H54 (cell line): ENCODE measurements around the gene HPCAL1.

Experiments used
- DNase-seq: peaks from one replicate; pipeline ENCODE4 v3.0.0; 2011; ENCODE audit warnings: low spot score, mixed read lengths; ENCODE audit not compliant: insufficient read length
- FAIRE-seq: peaks from 3 replicates; lab custom pipeline; 2011; peaks lifted over from hg19 to GRCh38; lab: Jason Lieb, UNC
- POLR2A ChIP-seq: IDR thresholded peaks from 2 replicates; pipeline ENCODE4 v1.6.1; 2011; ENCODE audit warnings: low read depth, mild to moderate bottlenecking, low read length

The HPCAL1 gene

GRCh38 chr2:10410001-10410822 is 107.5 kb downstream of the HPCAL1 start:
- DNase-seq (no peak), FAIRE-seq (no peak)
- no peak for TF ChIP-seq POLR2A

- DNase-seq (no peak), FAIRE-seq (no peak)
- TF ChIP-seq POLR2A, result no peak
Observed at GRCh38 chr2:10410823-10411437, 108.2 kb downstream of the HPCAL1 start.

- DNase-seq (no peak), FAIRE-seq (no peak)
- no peak for TF ChIP-seq POLR2A
Observed at GRCh38 chr2:10411557-10411956, 108.9 kb downstream of the HPCAL1 start.

- no peak for TF ChIP-seq POLR2A
- FAIRE-seq (no peak), DNase-seq (no peak)
Observed at GRCh38 chr2:10412380-10412779, 109.7 kb downstream of the HPCAL1 start.

GRCh38 chr2:10413503-10413902 is 110.8 kb downstream of the HPCAL1 start:
- FAIRE-seq, result no peak
- TF ChIP-seq POLR2A, result no peak
- no peak for DNase-seq

GRCh38 chr2:10413991-10414451 is 111.3 kb downstream of the HPCAL1 start:
- no peak for FAIRE-seq
- peak; percentile 66 for DNase-seq
- TF ChIP-seq POLR2A, result no peak

GRCh38 chr2:10414591-10414990 is 111.9 kb downstream of the HPCAL1 start:
- DNase-seq, result no peak
- no peak for TF ChIP-seq POLR2A

GRCh38 chr2:10415048-10415447 is 112.3 kb downstream of the HPCAL1 start:
- TF ChIP-seq POLR2A, result no peak
- DNase-seq (no peak), FAIRE-seq (no peak)

More at GRCh38 chr2:10414591-10414990, 111.9 kb downstream of the HPCAL1 start:
- FAIRE-seq, result no peak

GRCh38 chr2:10415640-10416039 is 112.9 kb downstream of the HPCAL1 start:
- DNase-seq (no peak), FAIRE-seq (no peak)
- no peak for TF ChIP-seq POLR2A

GRCh38 chr2:10417551-10418335 is 115.0 kb downstream of the HPCAL1 start:
- no peak for FAIRE-seq
- no peak for TF ChIP-seq POLR2A
- DNase-seq, result no peak

- no peak for TF ChIP-seq POLR2A
- FAIRE-seq (no peak), DNase-seq (no peak)
Observed at GRCh38 chr2:10419553-10420257, 117.0 kb downstream of the HPCAL1 start.

- TF ChIP-seq POLR2A, result no peak
- FAIRE-seq (no peak), DNase-seq (no peak)
Observed at GRCh38 chr2:10422251-10422650, 119.5 kb downstream of the HPCAL1 start.

- DNase-seq, result no peak
- FAIRE-seq, result no peak
- no peak for TF ChIP-seq POLR2A
Observed at GRCh38 chr2:10422732-10423399, 120.2 kb downstream of the HPCAL1 start.
